Ishikawa (cell line): ENCODE measurements around the gene EIF5.
A peak's percentile ranks its signal among the peaks of the same experiment; 100 is the strongest.

Source experiments
- CEBPB ChIP-seq: IDR thresholded peaks from 2 replicates; pipeline ENCODE4 v1.6.1; 2012
- CREB1 ChIP-seq: IDR thresholded peaks from 2 replicates; pipeline ENCODE4 v1.6.1; 2012; ENCODE audit warnings: low read depth
- EGR1 ChIP-seq: IDR thresholded peaks from 2 replicates; pipeline ENCODE4 v1.6.1; 2012
- EP300 ChIP-seq: IDR thresholded peaks from 2 replicates; pipeline ENCODE4 v1.6.1; 2012; ENCODE audit warnings: borderline replicate concordance
- FOXM1 ChIP-seq: IDR thresholded peaks from 2 replicates; pipeline ENCODE4 v1.6.1; 2012; ENCODE audit warnings: low read depth, borderline replicate concordance
- NFIC ChIP-seq: IDR thresholded peaks from 2 replicates; pipeline ENCODE4 v1.6.1; 2012
- RAD21 ChIP-seq: IDR thresholded peaks from 2 replicates; pipeline ENCODE4 v1.6.1; 2012; ENCODE audit warnings: low read depth
- REST ChIP-seq: IDR thresholded peaks from 2 replicates; pipeline ENCODE4 v1.6.1; 2012; ENCODE audit warnings: low read depth, mild to moderate bottlenecking
- TAF1 ChIP-seq: IDR thresholded peaks from 2 replicates; pipeline ENCODE4 v1.6.1; 2012; ENCODE audit warnings: low read depth, mild to moderate bottlenecking
- TCF12 ChIP-seq: IDR thresholded peaks from 2 replicates; pipeline ENCODE4 v1.6.1; 2012; ENCODE audit warnings: low read depth
- TEAD4 ChIP-seq: IDR thresholded peaks from 2 replicates; pipeline ENCODE4 v1.6.1; 2012
- YY1 ChIP-seq: IDR thresholded peaks from 2 replicates; pipeline ENCODE4 v1.6.1; 2012; ENCODE audit warnings: low read depth
- ZBTB7A ChIP-seq: IDR thresholded peaks from 2 replicates; pipeline ENCODE4 v1.6.1; 2012; ENCODE audit warnings: low read depth
- TF ChIP-seq, protein P1 (sequence below): IDR thresholded peaks from 2 replicates; pipeline ENCODE4 v1.6.1; 2012
- TF ChIP-seq, protein P2 (sequence below): IDR thresholded peaks from 2 replicates; pipeline ENCODE4 v1.6.1; 2012

Gene EIF5

DNA sequence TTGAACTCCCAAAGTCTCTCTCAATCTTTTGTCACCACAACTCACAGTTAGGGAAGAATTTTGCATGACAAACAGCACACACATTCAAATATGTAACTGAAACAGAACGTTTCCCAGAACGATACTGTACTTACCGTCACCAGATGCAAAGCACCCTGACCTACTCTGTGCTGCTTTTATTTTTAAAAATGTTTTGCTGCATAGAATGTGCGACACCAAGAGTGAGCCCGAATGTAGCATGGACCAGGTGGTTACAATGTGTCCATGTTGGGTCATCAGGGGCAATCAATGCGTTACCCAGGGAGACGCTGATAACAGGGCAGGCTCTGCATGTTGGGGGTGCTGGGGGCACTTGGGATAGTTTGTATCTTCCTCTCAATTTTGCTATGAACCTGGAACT is 14.6 kb upstream of the EIF5 start:
- TF ChIP-seq NFIC (no peak), EGR1 (no peak)

DNA sequence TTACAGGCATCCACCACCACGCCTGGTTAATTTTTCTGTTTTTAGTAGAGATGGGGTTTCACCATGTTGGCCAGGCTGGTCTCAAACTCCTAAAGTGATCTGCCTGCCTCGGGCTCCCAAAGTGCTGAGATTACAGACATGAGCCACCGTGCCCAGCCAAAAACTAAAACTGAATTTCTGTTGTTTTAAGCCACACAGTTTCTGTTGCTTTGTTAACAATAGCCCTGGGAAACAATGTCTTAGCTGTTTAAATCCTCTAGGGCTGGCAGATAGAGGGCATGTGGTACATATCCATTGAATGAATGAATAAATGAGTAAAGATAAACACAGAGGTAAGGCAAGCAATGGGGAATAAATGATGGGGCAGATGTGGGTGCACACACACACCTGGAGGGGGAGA is 8.0 kb upstream of the EIF5 start:
- TF ChIP-seq TAF1: no peak
- no peak for TF ChIP-seq EP300

DNA sequence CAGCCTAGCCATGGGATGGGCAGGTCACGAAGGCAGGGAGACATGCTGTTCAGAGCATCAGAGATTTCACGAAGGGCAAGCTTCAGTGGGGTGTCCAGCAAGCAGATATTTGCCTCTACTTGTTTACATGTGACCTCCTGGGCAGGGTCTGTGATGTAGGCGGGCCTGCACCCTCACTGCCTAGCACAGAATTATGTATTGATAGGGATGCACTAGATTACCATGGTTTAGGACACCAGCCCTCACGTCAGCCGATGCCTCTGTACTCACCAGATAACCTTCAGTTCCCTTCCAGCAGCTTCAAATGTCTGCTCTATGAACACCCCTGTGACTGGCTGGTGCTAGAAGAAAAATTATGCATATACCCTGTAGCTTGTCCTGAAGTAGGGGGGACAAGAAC is 5.1 kb upstream of the EIF5 start:
- TF ChIP-seq RAD21: no peak
- no peak for TF ChIP-seq FOXM1
- TF ChIP-seq, protein P1, sequence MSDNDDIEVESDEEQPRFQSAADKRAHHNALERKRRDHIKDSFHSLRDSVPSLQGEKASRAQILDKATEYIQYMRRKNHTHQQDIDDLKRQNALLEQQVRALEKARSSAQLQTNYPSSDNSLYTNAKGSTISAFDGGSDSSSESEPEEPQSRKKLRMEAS: no peak
- TF ChIP-seq CREB1: no peak
- TF ChIP-seq REST: no peak
- no peak for TF ChIP-seq ZBTB7A
- TF ChIP-seq EGR1: no peak
- no peak for TF ChIP-seq YY1
- no peak for TF ChIP-seq TCF12
- TF ChIP-seq TEAD4: no peak
- no peak for TF ChIP-seq TAF1
- no peak for TF ChIP-seq EP300
- TF ChIP-seq, protein P2, sequence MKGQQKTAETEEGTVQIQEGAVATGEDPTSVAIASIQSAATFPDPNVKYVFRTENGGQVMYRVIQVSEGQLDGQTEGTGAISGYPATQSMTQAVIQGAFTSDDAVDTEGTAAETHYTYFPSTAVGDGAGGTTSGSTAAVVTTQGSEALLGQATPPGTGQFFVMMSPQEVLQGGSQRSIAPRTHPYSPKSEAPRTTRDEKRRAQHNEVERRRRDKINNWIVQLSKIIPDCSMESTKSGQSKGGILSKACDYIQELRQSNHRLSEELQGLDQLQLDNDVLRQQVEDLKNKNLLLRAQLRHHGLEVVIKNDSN: no peak
- TF ChIP-seq CEBPB: no peak
- TF ChIP-seq NFIC: no peak

DNA sequence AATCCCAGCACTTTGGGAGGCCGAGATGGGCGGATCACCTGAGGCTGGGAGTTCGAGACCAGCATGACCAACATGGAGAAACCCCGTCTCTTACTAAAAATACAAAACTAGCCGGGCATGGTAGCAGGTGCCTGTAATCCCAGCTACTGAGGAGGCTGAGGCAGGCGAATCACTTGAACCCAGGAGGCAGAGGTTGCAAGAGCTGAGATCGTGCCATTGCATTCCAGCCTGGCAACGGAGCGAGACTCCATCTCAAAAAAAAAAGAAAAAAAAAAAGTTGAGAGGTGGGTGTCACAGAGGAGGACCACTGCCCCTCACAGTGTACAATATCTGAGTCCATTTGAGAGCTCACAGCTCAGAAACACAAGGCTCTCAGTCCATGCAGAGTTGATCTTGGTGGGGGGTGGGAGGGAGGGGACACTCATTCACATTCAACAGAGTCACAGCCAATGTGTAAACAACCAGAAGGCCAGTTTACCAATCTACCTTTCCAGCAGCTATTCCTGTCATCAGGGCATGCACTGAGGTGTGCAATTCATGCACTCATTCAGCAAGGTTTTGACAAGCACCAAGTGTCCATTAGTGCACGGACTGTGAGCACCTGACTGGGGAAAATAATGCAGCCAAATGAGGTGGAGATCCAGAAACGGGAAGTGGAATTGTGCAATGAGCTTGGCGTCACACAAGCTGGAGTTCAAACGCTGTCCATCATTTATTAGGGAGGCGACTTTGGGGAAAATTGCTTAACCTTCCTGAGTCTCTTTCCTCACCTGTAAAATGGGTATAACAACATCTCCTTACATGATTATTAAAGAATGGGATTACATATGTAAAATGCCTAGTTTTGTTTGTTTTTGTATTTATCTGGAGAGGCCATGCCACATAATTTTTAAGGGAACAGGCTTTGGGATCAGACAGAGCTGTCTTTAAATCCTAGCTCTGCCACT is 4.4 kb upstream of the EIF5 start:
- TF ChIP-seq TEAD4 (no peak), CEBPB (peak; percentile 99), NFIC (0 out of 2 replicates have a peak, but pooled peaks have one; percentile 8), REST (no peak)
- TF ChIP-seq, protein P1: peak; percentile 36; the same call in 1 of the 2 replicates
- TF ChIP-seq, protein P2: peak; percentile 33; the same call in 1 of the 2 replicates

GRCh38 chr14:103330536-103330935 is 3.5 kb upstream of the EIF5 start:
- TF ChIP-seq NFIC (no peak), EGR1 (no peak), ZBTB7A (no peak), TCF12 (no peak), YY1 (no peak), EP300 (no peak), CEBPB (no peak)
- TF ChIP-seq, protein P2: no peak

DNA sequence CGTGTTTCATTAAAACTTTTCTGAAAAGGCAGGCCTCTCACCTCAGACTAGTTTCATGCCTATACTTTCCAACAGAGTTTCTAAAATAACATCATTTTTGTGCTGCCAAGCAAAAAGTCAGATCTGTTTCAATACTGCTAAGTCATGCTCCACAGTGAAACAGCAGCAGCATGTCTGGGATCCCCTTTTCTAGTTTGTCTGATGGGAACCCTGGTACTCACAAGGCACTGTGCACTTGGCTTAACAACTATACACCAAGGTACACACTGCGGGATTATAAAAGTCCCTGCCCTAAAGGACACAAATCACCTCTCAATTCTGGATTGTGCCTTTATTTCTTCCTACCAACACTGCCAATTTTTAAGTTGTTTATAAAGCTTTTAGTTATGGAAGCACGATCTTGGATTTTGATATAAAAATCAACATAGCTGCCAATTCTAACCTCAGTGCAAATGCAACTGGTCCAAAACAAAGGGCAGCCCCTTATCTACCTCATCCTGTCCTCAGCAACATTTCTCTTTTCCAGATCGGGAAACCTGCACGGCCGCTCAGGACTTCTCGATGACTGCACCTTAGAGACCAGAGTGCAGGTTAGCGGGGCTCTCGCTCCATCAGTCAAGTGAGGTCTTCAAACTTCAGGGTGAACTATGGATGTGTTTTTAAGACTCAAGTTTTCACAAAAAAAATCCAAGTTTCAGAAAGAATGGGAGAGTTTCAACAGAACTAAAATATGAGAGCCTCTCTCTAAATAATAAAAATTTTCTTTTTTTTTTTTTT is 1.7 kb upstream of the EIF5 start:
- TF ChIP-seq FOXM1: no peak
- TF ChIP-seq EP300: no peak
- no peak for TF ChIP-seq REST
- no peak for TF ChIP-seq YY1
